ENCODE results near the gene EPHB2. TPM values are rescaled to one million over a fixed set of nuclear protein-coding genes. Genes with fewer than 3 reads are reported as not detected.

The EPHB2 gene
- total and polyA plus RNA-seq, 2 experiments from 2014 or later: 1.0 to 5.1 TPM

DNA sequence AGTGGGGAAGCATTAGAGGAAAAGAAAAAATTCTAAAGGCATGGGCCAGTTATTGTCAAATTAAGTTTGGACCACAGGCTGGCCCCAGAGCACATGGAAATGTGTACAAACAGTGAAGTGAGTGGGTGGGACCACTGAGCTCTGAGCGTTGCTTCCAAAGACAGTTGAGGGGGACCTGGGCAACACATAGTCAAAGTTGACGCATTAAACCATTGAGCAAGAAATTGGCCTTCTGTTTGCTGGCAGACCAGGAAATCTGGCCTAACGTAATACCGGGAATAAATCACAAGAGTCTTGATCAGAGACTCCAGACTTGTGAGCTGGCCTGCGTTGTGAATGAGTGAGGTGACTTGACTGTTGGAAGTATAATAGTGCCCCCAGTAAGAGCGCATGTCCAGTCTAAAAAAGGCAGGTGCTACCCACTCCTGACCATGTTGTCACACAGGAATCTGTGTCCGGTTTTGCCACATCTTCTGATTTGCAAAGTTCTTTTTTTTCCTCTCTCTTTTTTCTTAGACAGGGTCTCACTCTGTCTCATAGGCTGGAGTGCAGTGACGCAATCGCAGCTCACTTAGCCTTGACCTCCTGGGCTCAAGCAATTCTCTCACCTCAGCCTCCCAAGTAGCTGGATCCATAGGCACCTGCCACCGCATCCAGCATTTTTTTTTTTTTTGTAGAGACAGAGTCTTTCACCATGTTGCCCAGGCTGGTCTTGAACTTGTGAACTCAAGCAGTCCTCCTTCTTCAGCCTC is 10.7 kb downstream of the EPHB2 start:
- Histone ChIP-seq H3K9me2 (ENCODE audit: insufficient read depth) (no peaks in the 10 kb centered on the region), H3K79me2 (ENCODE audit: insufficient read depth) (no peaks in the 10 kb centered on the region), H4K20me1 (ENCODE audit: insufficient read depth) (no peaks in the 10 kb centered on the region), H2AFZ (no peak overlapping the region), H3K4me3 (no peak overlapping the region), H3K9me3 (ENCODE audit: low read depth) (no peaks in the 10 kb centered on the region), H3K9ac (no peak overlapping the region), H3K36me3 (ENCODE audit: low read depth) (no peaks in the 10 kb centered on the region), H3K4me2 (ENCODE audit: unreplicated experiment) (no peak overlapping the region), H3K27ac (no peak overlapping the region), H3F3A (ENCODE audit: insufficient read depth) (no peaks in the 10 kb centered on the region), H3K4me1 (ENCODE audit: insufficient read depth) (no peaks in the 10 kb centered on the region), H3K27me3 (replicated peaks; ENCODE audit: insufficient read depth) (no peaks in the 10 kb centered on the region)
- in situ Hi-C loops (cut with MboI): no loop called here
- WGBS, 2 experiments (ENCODE audit: low coverage in 1 of 2, low lambda C conversion rate in 2 of 2, missing lambda C conversion rate in 2 of 2): 52 to 56% methylated on average over 10 of the region's 10 CpGs
- TF ChIP-seq EZH2phosphoT487 (IDR thresholded peaks at IDR 0.05; ENCODE audit: insufficient read depth, low read depth) (no peak), EZH2 (IDR thresholded peaks at IDR 0.05; ENCODE audit: insufficient read depth, poor library complexity, severe bottlenecking) (no peak)
- no peak for DNase-seq

DNA sequence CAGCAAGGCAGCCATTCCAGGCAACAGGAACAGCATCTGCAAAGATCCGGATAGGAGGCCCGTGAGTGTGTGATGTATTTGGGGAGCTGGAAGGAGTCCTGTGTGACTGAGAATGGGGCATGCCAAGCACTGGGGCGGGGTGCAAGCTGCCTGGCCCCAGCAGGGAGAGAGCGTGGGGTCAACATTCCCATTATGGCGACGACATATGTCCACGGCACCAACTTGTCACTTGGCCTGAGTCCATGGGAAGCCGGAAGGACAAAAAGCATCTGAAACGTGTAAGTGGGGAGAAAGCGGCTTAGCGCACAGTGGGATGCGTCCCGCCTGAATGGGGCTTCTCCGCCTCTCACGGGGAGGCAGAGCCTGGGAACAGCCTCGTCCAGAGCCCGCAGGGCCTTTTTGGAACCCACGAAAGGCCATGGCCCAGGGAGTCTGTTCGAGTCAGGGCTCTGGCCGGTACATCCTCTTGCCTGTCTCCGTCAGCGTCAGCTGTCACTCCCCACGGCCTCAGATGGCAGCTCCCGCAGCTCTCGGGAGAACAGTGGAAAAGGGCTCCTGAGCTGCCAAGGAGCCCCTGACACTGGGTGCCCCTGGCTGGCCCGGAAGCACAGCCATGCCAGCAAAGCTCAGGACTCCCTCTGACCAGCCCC is 12.4 kb downstream of the EPHB2 start:
- Histone ChIP-seq H3F3A (ENCODE audit: insufficient read depth) (no peaks in the 10 kb centered on the region), H2AFZ (no peak overlapping the region), H3K27ac (no peak overlapping the region), H3K9ac (no peak overlapping the region), H3K27me3 (replicated peaks; ENCODE audit: insufficient read depth) (no peaks in the 10 kb centered on the region), H3K4me1 (ENCODE audit: insufficient read depth) (no peaks in the 10 kb centered on the region), H3K9me2 (ENCODE audit: insufficient read depth) (no peaks in the 10 kb centered on the region), H4K20me1 (ENCODE audit: insufficient read depth) (no peaks in the 10 kb centered on the region), H3K4me2 (ENCODE audit: unreplicated experiment) (no peak overlapping the region), H3K4me3 (no peak overlapping the region), H3K79me2 (ENCODE audit: insufficient read depth) (no peaks in the 10 kb centered on the region), H3K9me3 (ENCODE audit: low read depth) (no peaks in the 10 kb centered on the region), H3K36me3 (ENCODE audit: low read depth) (no peaks in the 10 kb centered on the region)
- WGBS, 2 experiments (ENCODE audit: low coverage in 1 of 2, low lambda C conversion rate in 2 of 2, missing lambda C conversion rate in 2 of 2): 92 to 94% methylated on average over 26 of the region's 26 CpGs
- in situ Hi-C loops (cut with MboI): no loop called here
- TF ChIP-seq EZH2 (IDR thresholded peaks at IDR 0.05; ENCODE audit: insufficient read depth, poor library complexity, severe bottlenecking) (no peak), EZH2phosphoT487 (IDR thresholded peaks at IDR 0.05; ENCODE audit: insufficient read depth, low read depth) (no peak)
- DNase-seq: no peak

DNA sequence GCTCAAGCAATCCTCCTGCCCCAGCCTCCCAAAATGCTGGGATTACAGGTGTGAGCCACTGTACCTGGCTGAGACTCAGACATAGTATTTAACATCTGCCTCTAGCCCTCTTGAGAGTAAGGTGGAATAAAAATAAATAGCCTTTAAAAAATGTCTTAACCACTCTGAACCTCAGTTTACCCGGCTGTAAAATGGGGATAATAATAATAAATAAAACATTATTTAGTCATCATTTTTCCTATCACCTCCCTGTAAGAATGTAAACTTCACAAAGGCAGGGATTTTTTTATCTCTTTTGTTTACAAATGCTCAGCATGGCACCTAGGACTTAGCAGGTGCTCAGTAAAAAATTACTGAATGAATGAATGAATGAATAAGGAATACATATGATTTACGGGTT is 17.2 kb downstream of the EPHB2 start:
- no peaks in the 10 kb centered on the region for H4K20me1 ChIP-seq (ENCODE audit: insufficient read depth)
- H3K79me2 ChIP-seq (ENCODE audit: insufficient read depth): no peaks in the 10 kb centered on the region
- no peak for TF ChIP-seq EZH2phosphoT487 (IDR thresholded peaks at IDR 0.05; ENCODE audit: insufficient read depth, low read depth)
- TF ChIP-seq EZH2 (IDR thresholded peaks at IDR 0.05; ENCODE audit: insufficient read depth, poor library complexity, severe bottlenecking): no peak
- no peak overlapping the region for H3K4me2 ChIP-seq (ENCODE audit: unreplicated experiment)
- no peaks in the 10 kb centered on the region for H3K36me3 ChIP-seq (ENCODE audit: low read depth)
- no peaks in the 10 kb centered on the region for H3K9me2 ChIP-seq (ENCODE audit: insufficient read depth)
- no peaks in the 10 kb centered on the region for H3F3A ChIP-seq (ENCODE audit: insufficient read depth)
- no peak for DNase-seq
- 69 to 70% methylated on average over 2 of the region's 2 CpGs for WGBS, 2 experiments (ENCODE audit: low coverage in 1 of 2, low lambda C conversion rate in 2 of 2, missing lambda C conversion rate in 2 of 2)
- no peak overlapping the region for H3K9ac ChIP-seq
- no peaks in the 10 kb centered on the region for H3K4me1 ChIP-seq (ENCODE audit: insufficient read depth)
- no peak overlapping the region for H3K4me3 ChIP-seq
- H3K27me3 ChIP-seq (replicated peaks; ENCODE audit: insufficient read depth): no peaks in the 10 kb centered on the region
- H3K27ac ChIP-seq: no peak overlapping the region
- in situ Hi-C loops (cut with MboI): no loop called here
- no peak overlapping the region for H2AFZ ChIP-seq
- no peaks in the 10 kb centered on the region for H3K9me3 ChIP-seq (ENCODE audit: low read depth)

DNA sequence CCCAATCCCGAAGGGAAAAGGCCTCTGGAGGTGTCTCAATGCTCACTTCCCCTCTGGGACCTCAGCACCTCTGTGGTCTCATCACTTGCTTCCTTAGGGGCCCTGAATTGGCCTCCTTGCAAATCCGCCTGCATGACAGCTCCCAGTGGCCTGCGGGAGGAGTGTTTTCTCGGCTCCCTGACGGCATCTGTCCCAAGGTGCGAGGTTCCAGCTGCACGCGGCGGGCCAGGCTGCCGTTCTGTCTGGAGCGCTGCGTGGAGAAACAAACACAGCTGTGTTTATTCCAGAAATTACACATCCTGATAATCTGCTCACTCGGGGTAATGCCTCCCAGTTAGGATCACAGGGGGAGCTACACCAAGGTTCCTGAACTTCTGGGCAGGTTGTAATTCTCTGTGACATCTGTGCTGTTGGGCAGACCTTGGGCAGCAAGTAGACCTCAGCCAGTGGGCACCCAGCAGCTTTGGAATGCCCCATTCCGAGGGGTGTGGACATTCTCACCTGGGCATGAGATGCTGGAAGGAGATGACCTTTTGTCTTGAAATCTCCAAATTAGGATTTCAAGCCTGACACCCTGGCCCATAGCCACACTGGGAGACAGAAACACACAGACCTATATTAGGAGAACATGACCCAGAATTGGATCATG is 18.2 kb downstream of the EPHB2 start:
- Histone ChIP-seq H3K27me3 (replicated peaks; ENCODE audit: insufficient read depth) (no peaks in the 10 kb centered on the region), H3K9me2 (ENCODE audit: insufficient read depth) (no peaks in the 10 kb centered on the region), H3K27ac (no peak overlapping the region), H3K4me3 (no peak overlapping the region), H4K20me1 (ENCODE audit: insufficient read depth) (no peaks in the 10 kb centered on the region), H3K9me3 (ENCODE audit: low read depth) (no peaks in the 10 kb centered on the region), H3K36me3 (ENCODE audit: low read depth) (no peaks in the 10 kb centered on the region), H3K79me2 (ENCODE audit: insufficient read depth) (no peaks in the 10 kb centered on the region), H3F3A (ENCODE audit: insufficient read depth) (no peaks in the 10 kb centered on the region), H2AFZ (no peak overlapping the region), H3K4me2 (ENCODE audit: unreplicated experiment) (no peak overlapping the region), H3K4me1 (ENCODE audit: insufficient read depth) (no peaks in the 10 kb centered on the region), H3K9ac (no peak overlapping the region)
- TF ChIP-seq EZH2phosphoT487 (IDR thresholded peaks at IDR 0.05; ENCODE audit: insufficient read depth, low read depth) (no peak), EZH2 (IDR thresholded peaks at IDR 0.05; ENCODE audit: insufficient read depth, poor library complexity, severe bottlenecking) (no peak)
- in situ Hi-C loops (cut with MboI): no loop called here
- WGBS, 2 experiments (ENCODE audit: low coverage in 1 of 2, low lambda C conversion rate in 2 of 2, missing lambda C conversion rate in 2 of 2): 88 to 90% methylated on average over 14 of the region's 14 CpGs
- no peak for DNase-seq

Data from GM23248 (cell line).